ENCODE results near the gene CIRBP. TPM values are rescaled to one million over a fixed set of nuclear protein-coding genes. Genes with fewer than 3 reads are reported as not detected.

Gene CIRBP
- total and polyA plus RNA-seq, 2 of the 13 experiments (the other 11 are each of a cell fraction or from before 2014, with no cell fraction given) = 133 to 140 TPM

DNA sequence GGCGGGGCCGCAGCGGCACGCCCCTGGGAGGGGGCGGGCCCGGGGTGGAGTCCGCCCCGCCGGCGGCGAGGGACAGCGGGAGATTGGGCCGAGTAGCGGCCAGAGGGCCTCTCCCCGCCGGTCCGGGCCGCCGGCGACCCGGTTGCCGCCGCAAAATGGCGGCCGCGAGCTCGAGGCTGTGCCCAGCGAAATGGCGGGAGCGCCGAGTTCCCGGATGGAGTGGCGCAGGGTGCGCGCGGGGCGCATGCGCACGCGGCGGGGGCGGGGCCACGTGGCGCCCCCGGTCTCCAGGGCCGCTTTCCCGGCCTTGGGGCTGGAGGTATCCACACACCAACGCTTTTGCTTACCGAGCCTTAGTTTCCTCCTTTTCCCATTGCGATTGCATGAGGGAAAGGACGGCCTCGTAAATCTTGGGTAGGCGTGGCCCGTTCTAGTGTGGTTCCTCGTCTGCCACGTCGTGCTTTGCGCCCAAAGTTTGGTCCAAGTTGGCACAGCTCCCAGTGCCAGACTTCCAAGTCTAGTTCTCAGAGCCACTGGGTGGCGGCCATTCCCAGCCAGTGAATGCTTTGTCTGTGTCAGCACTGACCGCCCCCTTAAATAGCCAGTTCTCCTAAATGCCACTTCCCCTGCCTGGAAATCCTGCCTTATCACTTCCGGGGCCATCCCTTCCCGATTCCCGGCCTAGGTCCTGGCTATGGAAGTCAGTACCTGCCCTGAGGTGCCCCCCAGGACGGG, 513 bp downstream of the CIRBP start (continued):
- TF ChIP-seq ZFP37 (CRISPR knock-in tag; IDR thresholded peaks at IDR 0.05; ENCODE audit: borderline replicate concordance) (no peak), JUND (CRISPR knock-in tag; IDR thresholded peaks at IDR 0.05) (0 out of 2 replicates have a peak, but pooled peaks have one; percentile 30), UBTF (CRISPR knock-in tag; IDR thresholded peaks at IDR 0.05) (peak; percentile 9; the same call in 1 of the 2 replicates), TCF7 (IDR thresholded peaks at IDR 0.05; ENCODE audit: low read depth) (no peak), SIX4 (CRISPR knock-in tag; IDR thresholded peaks at IDR 0.05) (no peak), TBL1XR1 (IDR thresholded peaks at IDR 0.05; ENCODE audit: borderline replicate concordance, low read length, partially characterized antibody) (no peak), ZNF224 (CRISPR knock-in tag; IDR thresholded peaks at IDR 0.05) (no peak), MED1 (CRISPR knock-in tag; IDR thresholded peaks at IDR 0.05) (0 out of 2 replicates have a peak, but pooled peaks have one; percentile 13), MXD3 (CRISPR knock-in tag; IDR thresholded peaks at IDR 0.05) (peak; percentile 50; the same call in 1 of the 2 replicates), GZF1 (CRISPR knock-in tag; IDR thresholded peaks at IDR 0.05) (no peak), ZNF143 (CRISPR knock-in tag; IDR thresholded peaks at IDR 0.05) (peak; percentile 18; the same call in 1 of the 2 replicates), ZNF275 (CRISPR knock-in tag; IDR thresholded peaks at IDR 0.05; ENCODE audit: borderline replicate concordance) (no peak), ZNF34 (CRISPR knock-in tag; IDR thresholded peaks at IDR 0.05; ENCODE audit: borderline replicate concordance) (0 out of 2 replicates have a peak, but pooled peaks have one; percentile 67), EED (CRISPR knock-in tag; IDR thresholded peaks at IDR 0.05) (peak; percentile 28; the same call in 1 of the 2 replicates), U2AF2 (IDR thresholded peaks at IDR 0.05; ENCODE audit: low read depth, low read length) (no peak), FOXK1 (CRISPR knock-in tag; IDR thresholded peaks at IDR 0.05; ENCODE audit: borderline replicate concordance, low read depth) (no peak), AHR (CRISPR knock-in tag; IDR thresholded peaks at IDR 0.05) (0 out of 2 replicates have a peak, but pooled peaks have one; percentile 34), HOMEZ (CRISPR knock-in tag; IDR thresholded peaks at IDR 0.05; ENCODE audit: low read depth) (no peak), ZBTB3 (CRISPR knock-in tag; IDR thresholded peaks at IDR 0.05; ENCODE audit: borderline replicate concordance, low read depth) (no peak; the same call in 1 of the 2 replicates)
- TF ChIP-seq, protein P1, sequence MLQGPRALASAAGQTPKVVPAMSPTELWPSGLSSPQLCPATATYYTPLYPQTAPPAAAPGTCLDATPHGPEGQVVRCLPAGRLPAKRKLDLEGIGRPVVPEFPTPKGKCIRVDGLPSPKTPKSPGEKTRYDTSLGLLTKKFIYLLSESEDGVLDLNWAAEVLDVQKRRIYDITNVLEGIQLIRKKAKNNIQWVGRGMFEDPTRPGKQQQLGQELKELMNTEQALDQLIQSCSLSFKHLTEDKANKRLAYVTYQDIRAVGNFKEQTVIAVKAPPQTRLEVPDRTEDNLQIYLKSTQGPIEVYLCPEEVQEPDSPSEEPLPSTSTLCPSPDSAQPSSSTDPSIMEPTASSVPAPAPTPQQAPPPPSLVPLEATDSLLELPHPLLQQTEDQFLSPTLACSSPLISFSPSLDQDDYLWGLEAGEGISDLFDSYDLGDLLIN (CRISPR knock-in tag; IDR thresholded peaks at IDR 0.05; ENCODE audit: borderline replicate concordance) = no peak
- TF ChIP-seq, protein P2, sequence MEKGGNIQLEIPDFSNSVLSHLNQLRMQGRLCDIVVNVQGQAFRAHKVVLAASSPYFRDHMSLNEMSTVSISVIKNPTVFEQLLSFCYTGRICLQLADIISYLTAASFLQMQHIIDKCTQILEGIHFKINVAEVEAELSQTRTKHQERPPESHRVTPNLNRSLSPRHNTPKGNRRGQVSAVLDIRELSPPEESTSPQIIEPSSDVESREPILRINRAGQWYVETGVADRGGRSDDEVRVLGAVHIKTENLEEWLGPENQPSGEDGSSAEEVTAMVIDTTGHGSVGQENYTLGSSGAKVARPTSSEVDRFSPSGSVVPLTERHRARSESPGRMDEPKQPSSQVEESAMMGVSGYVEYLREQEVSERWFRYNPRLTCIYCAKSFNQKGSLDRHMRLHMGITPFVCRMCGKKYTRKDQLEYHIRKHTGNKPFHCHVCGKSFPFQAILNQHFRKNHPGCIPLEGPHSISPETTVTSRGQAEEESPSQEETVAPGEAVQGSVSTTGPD (CRISPR knock-in tag; IDR thresholded peaks at IDR 0.05) = no peak

Measured in HepG2 (cell line).